ENCODE results near the gene LIFR. TPM values are rescaled to one million over a fixed set of nuclear protein-coding genes. Genes with fewer than 3 reads are reported as not detected.

The LIFR gene
- polyA plus RNA-seq, 1 donor (not counting 4 experiments of a cell fraction or from before 2014, with no cell fraction given): 1.1 TPM

- Histone ChIP-seq H3K27ac (ENCODE audit: control insufficient read depth, insufficient read depth, low read length) (no peak overlapping the region), H3K27me3 (ENCODE audit: control insufficient read depth, extremely low read depth, insufficient read depth, low read length) (no peaks in the 10 kb centered on the region), H3K36me3 (ENCODE audit: control insufficient read depth in 2 of 2, extremely low read depth in 1 of 2, insufficient read depth in 2 of 2, low read length in 2 of 2) (no peaks in the 10 kb centered on the region), H4K20me1 (ENCODE audit: control insufficient read depth, extremely low read depth, insufficient read depth, low read length) (no peaks in the 10 kb centered on the region), H3K79me2 (ENCODE audit: control insufficient read depth, insufficient read depth, low read length) (no peaks in the 10 kb centered on the region), H2AFZ (ENCODE audit: control insufficient read depth, low read length) (no peak overlapping the region), H3K4me3 (ENCODE audit: control insufficient read depth in 2 of 3, extremely low read depth in 1 of 3, insufficient read depth in 2 of 3, low read depth in 1 of 3, low read length in 3 of 3) (no peak overlapping the region), H3K9ac (ENCODE audit: control insufficient read depth, extremely low read depth, insufficient read depth, low read length) (no peak overlapping the region), H3K9me1 (ENCODE audit: control insufficient read depth, extremely low read depth, insufficient read depth, low read length) (no peaks in the 10 kb centered on the region), H3K4me2 (ENCODE audit: control insufficient read depth, extremely low read depth, insufficient read depth, low read depth, low read length) (no peak overlapping the region), H3K4me1 (ENCODE audit: control insufficient read depth, extremely low read depth, insufficient read depth, low read length) (no peaks in the 10 kb centered on the region), H3K9me3 (ENCODE audit: control insufficient read depth, low read depth, low read length) (no peaks in the 10 kb centered on the region)
- no peak for TF ChIP-seq EZH2 (IDR thresholded peaks at IDR 0.05; ENCODE audit: low read length)
- TF ChIP-seq CTCF (optimal IDR thresholded peaks at IDR 0.05 in 1 of 3, IDR thresholded peaks at IDR 0.05 in 1 of 3, conservative IDR thresholded peaks at IDR 0.05 in 1 of 3; ENCODE audit: extremely low read depth in 1 of 3, insufficient read depth in 2 of 3, low read length in 3 of 3): no peak
- FAIRE-seq (no peak), DNase-seq (ENCODE audit: low read depth, low spot score) (no peak)
- dilution Hi-C loops (cut with MboI; ENCODE audit: extremely low pct_ligation_motif_present, low sequenced_read_pairs): no loop called here
Observed at GRCh38 chr5:38575476-38575875, 19.0 kb upstream of the LIFR start.

GRCh38 chr5:38574009-38574408, 17.6 kb upstream of the LIFR start:
- Histone ChIP-seq H3K9ac (ENCODE audit: control insufficient read depth, extremely low read depth, insufficient read depth, low read length) (no peak overlapping the region), H3K79me2 (ENCODE audit: control insufficient read depth, insufficient read depth, low read length) (no peaks in the 10 kb centered on the region), H4K20me1 (ENCODE audit: control insufficient read depth, extremely low read depth, insufficient read depth, low read length) (no peaks in the 10 kb centered on the region), H3K9me1 (ENCODE audit: control insufficient read depth, extremely low read depth, insufficient read depth, low read length) (no peaks in the 10 kb centered on the region), H3K4me1 (ENCODE audit: control insufficient read depth, extremely low read depth, insufficient read depth, low read length) (no peaks in the 10 kb centered on the region), H3K9me3 (ENCODE audit: control insufficient read depth, low read depth, low read length) (no peaks in the 10 kb centered on the region), H3K4me2 (ENCODE audit: control insufficient read depth, extremely low read depth, insufficient read depth, low read depth, low read length) (no peak overlapping the region), H3K4me3 (ENCODE audit: control insufficient read depth in 2 of 3, extremely low read depth in 1 of 3, insufficient read depth in 2 of 3, low read depth in 1 of 3, low read length in 3 of 3) (no peak overlapping the region), H3K36me3 (ENCODE audit: control insufficient read depth in 2 of 2, extremely low read depth in 1 of 2, insufficient read depth in 2 of 2, low read length in 2 of 2) (no peaks in the 10 kb centered on the region), H3K27ac (ENCODE audit: control insufficient read depth, insufficient read depth, low read length) (no peak overlapping the region), H3K27me3 (ENCODE audit: control insufficient read depth, extremely low read depth, insufficient read depth, low read length) (no peaks in the 10 kb centered on the region), H2AFZ (ENCODE audit: control insufficient read depth, low read length) (no peak overlapping the region)
- no peak for TF ChIP-seq CTCF (optimal IDR thresholded peaks at IDR 0.05 in 1 of 3, IDR thresholded peaks at IDR 0.05 in 1 of 3, conservative IDR thresholded peaks at IDR 0.05 in 1 of 3; ENCODE audit: extremely low read depth in 1 of 3, insufficient read depth in 2 of 3, low read length in 3 of 3)
- no peak for TF ChIP-seq EZH2 (IDR thresholded peaks at IDR 0.05; ENCODE audit: low read length)
- dilution Hi-C loops (cut with MboI; ENCODE audit: extremely low pct_ligation_motif_present, low sequenced_read_pairs): no loop called here
- DNase-seq (ENCODE audit: low read depth, low spot score) (no peak), FAIRE-seq (no peak)
